HepG2 (cell line): ENCODE measurements around the gene SLC6A9. TPM values are rescaled to one million over a fixed set of nuclear protein-coding genes. Genes with fewer than 3 reads are reported as not detected.

Experiments
- FOXJ3 ChIP-seq: sonication (generic); formaldehyde crosslinking; IDR thresholded peaks from 2 replicates; pipeline ENCODE4 v1.4.0; 2020; ENCODE audit warnings: missing genetic modification reagents, mild to moderate bottlenecking, borderline replicate concordance
- FOXK1 ChIP-seq: sonication (generic); formaldehyde crosslinking; IDR thresholded peaks from 2 replicates; pipeline ENCODE4 v1.4.0; 2020; ENCODE audit warnings: low read depth, missing genetic modification reagents, borderline replicate concordance
- GTF2F1 ChIP-seq: fragments of 150-350 bp; IDR thresholded peaks from 2 replicates; pipeline ENCODE4 v1.6.1; 2014; ENCODE audit warnings: low read length
- MATR3 ChIP-seq: sonication (generic); formaldehyde crosslinking; IDR thresholded peaks from 2 replicates; pipeline ENCODE4 v1.4.0; 2020; ENCODE audit warnings: missing genetic modification reagents
- MYC ChIP-seq: sonication (generic); formaldehyde crosslinking; IDR thresholded peaks from 2 replicates; pipeline ENCODE4 v1.9.0; 2021; ENCODE audit warnings: missing genetic modification reagents, borderline replicate concordance
- PATZ1 ChIP-seq: sonication (generic); formaldehyde crosslinking; IDR thresholded peaks from 2 replicates; pipeline ENCODE4 v1.4.0; 2020; ENCODE audit warnings: missing genetic modification reagents
- SAFB2 ChIP-seq: sonication (generic); formaldehyde crosslinking; IDR thresholded peaks from 2 replicates; pipeline ENCODE4 v1.5.1; 2020; ENCODE audit warnings: missing genetic modification reagents, low read depth, mild to moderate bottlenecking, borderline replicate concordance
- SMAD3 ChIP-seq: sonication (generic); formaldehyde crosslinking; IDR thresholded peaks from 2 replicates; pipeline ENCODE4 v1.4.0; 2020; ENCODE audit warnings: missing genetic modification reagents
- SMARCE1 ChIP-seq: fragments of 450-650 bp; IDR thresholded peaks from 2 replicates; pipeline ENCODE4 v1.6.1; 2017; ENCODE audit warnings: borderline replicate concordance
- SMYD3 ChIP-seq: sonication (generic); formaldehyde crosslinking; IDR thresholded peaks from 2 replicates; pipeline ENCODE4 v1.8.1; 2023; ENCODE audit warnings: mild to moderate bottlenecking, missing genetic modification reagents
- TBL1XR1 ChIP-seq: fragments of 150-350 bp; IDR thresholded peaks from 2 replicates; pipeline ENCODE4 v1.6.1; 2014; ENCODE audit warnings: borderline replicate concordance, low read length; ENCODE audit not compliant: partially characterized antibody
- U2AF1 ChIP-seq: fragments of 200-400 bp; formaldehyde crosslinking; optimal IDR thresholded peaks from 2 replicates; pipeline ENCODE3; 2017; ENCODE audit warnings: mild to moderate bottlenecking, low read depth, low read length
- XBP1 ChIP-seq: sonication (generic); formaldehyde crosslinking; IDR thresholded peaks from 2 replicates; pipeline ENCODE4 v1.5.0; 2020; ENCODE audit warnings: missing genetic modification reagents
- ZNF160 ChIP-seq: sonication (generic); formaldehyde crosslinking; IDR thresholded peaks from 2 replicates; pipeline ENCODE4 v1.8.0; 2022; ENCODE audit warnings: mild to moderate bottlenecking, inconsistent platforms, missing genetic modification reagents
- ZNF224 ChIP-seq: sonication (generic); formaldehyde crosslinking; IDR thresholded peaks from 2 replicates; pipeline ENCODE4 v1.5.0; 2020; ENCODE audit warnings: mild to moderate bottlenecking, missing genetic modification reagents
- ZNF225 ChIP-seq: sonication (generic); formaldehyde crosslinking; IDR thresholded peaks from 2 replicates; pipeline ENCODE4 v1.4.0; 2020; ENCODE audit warnings: mild to moderate bottlenecking, missing genetic modification reagents
- ZNF326 ChIP-seq: sonication (generic); formaldehyde crosslinking; IDR thresholded peaks from 2 replicates; pipeline ENCODE4 v1.4.0; 2020; ENCODE audit warnings: missing genetic modification reagents, borderline replicate concordance
- ZNF446 ChIP-seq: sonication (generic); formaldehyde crosslinking; IDR thresholded peaks from 2 replicates; pipeline ENCODE4 v1.5.0; 2020; ENCODE audit warnings: mild to moderate bottlenecking, missing genetic modification reagents
- ZNF543 ChIP-seq: sonication (generic); formaldehyde crosslinking; IDR thresholded peaks from 2 replicates; pipeline ENCODE4 v1.4.0; 2020; ENCODE audit warnings: mild to moderate bottlenecking, missing genetic modification reagents
- ZNF552 ChIP-seq: sonication (generic); formaldehyde crosslinking; IDR thresholded peaks from 2 replicates; pipeline ENCODE4 v1.9.0; 2022; ENCODE audit warnings: missing genetic modification reagents, mild to moderate bottlenecking, borderline replicate concordance
- ZNF589 ChIP-seq: sonication (generic); formaldehyde crosslinking; conservative IDR thresholded peaks from 2 replicates; pipeline ENCODE4 v1.8.0; 2022; ENCODE audit warnings: mild to moderate bottlenecking, moderate library complexity, missing genetic modification reagents
- ZNF674 ChIP-seq: sonication (generic); formaldehyde crosslinking; IDR thresholded peaks from 2 replicates; pipeline ENCODE4 v1.5.0; 2020; ENCODE audit warnings: low read depth, mild to moderate bottlenecking, missing genetic modification reagents
- ZNF777 ChIP-seq: sonication (generic); formaldehyde crosslinking; IDR thresholded peaks from 2 replicates; pipeline ENCODE4 v1.4.0; 2020; ENCODE audit warnings: missing genetic modification reagents
- polyA plus RNA-seq, 8 experiments: library from polyadenylated mRNA; depleted of rRNA in 3 of 8; stranded (reverse) in 7 of 8; unstranded in 1 of 8; fragments of >200 nt; fragmentation: Illumina TruSeq in 4 of 8; extraction: Trizol in 4 of 8; gene quantifications; 2 replicates each; pipeline versions ENCODE4 v1.2.1 to v1.2.3, GENCODE V29; 2011 to 2016; ENCODE audit warnings: low read depth in 4 of 8, missing spikeins in 1 of 8, mixed read lengths in 1 of 8; ENCODE audit not compliant: insufficient read depth in 1 of 8
- total RNA-seq, 5 experiments: library from RNA; depleted of rRNA; stranded (reverse); fragments of >200 nt; fragmentation: Illumina TruSeq; extraction: Trizol; gene quantifications; 2 replicates each; pipeline ENCODE4 v1.2.3, GENCODE V29; 2016; ENCODE audit warnings: low read depth in 1 of 5
- TF ChIP-seq, protein P1 (sequence below): sonication (generic); formaldehyde crosslinking; IDR thresholded peaks from 2 replicates; pipeline ENCODE4 v1.5.0; 2020; ENCODE audit warnings: mild to moderate bottlenecking, missing genetic modification reagents, borderline replicate concordance

The SLC6A9 gene
- total and polyA plus RNA-seq, 2 of the 13 experiments (the other 11 are each of a cell fraction or from before 2014, with no cell fraction given) = 8.5 to 9.9 TPM

- TF ChIP-seq ZNF446 (CRISPR knock-in tag) = no peak
- TF ChIP-seq SAFB2 (CRISPR knock-in tag) = no peak; the same call in 1 of the 2 replicates
- TF ChIP-seq MYC (CRISPR knock-in tag) = peak; percentile 85; the same call in 1 of the 2 replicates
- peak; percentile 82 for TF ChIP-seq U2AF1
- peak; percentile 55; the same call in 1 of the 2 replicates for TF ChIP-seq FOXK1 (CRISPR knock-in tag)
- no peak for TF ChIP-seq SMARCE1
- no peak for TF ChIP-seq XBP1 (CRISPR knock-in tag)
- peak; percentile 79; the same call in 1 of the 2 replicates for TF ChIP-seq ZNF589 (CRISPR knock-in tag)
- peak; percentile 26 for TF ChIP-seq TBL1XR1
- 0 out of 2 replicates have a peak, but pooled peaks have one; percentile 57 for TF ChIP-seq ZNF224
- no peak for TF ChIP-seq SMYD3 (CRISPR knock-in tag)
- peak; percentile 21; the same call in 1 of the 2 replicates for TF ChIP-seq ZNF543
- 0 out of 2 replicates have a peak, but pooled peaks have one; percentile 32 for TF ChIP-seq ZNF777 (CRISPR knock-in tag)
- TF ChIP-seq MATR3 = no peak
- TF ChIP-seq, protein P1, sequence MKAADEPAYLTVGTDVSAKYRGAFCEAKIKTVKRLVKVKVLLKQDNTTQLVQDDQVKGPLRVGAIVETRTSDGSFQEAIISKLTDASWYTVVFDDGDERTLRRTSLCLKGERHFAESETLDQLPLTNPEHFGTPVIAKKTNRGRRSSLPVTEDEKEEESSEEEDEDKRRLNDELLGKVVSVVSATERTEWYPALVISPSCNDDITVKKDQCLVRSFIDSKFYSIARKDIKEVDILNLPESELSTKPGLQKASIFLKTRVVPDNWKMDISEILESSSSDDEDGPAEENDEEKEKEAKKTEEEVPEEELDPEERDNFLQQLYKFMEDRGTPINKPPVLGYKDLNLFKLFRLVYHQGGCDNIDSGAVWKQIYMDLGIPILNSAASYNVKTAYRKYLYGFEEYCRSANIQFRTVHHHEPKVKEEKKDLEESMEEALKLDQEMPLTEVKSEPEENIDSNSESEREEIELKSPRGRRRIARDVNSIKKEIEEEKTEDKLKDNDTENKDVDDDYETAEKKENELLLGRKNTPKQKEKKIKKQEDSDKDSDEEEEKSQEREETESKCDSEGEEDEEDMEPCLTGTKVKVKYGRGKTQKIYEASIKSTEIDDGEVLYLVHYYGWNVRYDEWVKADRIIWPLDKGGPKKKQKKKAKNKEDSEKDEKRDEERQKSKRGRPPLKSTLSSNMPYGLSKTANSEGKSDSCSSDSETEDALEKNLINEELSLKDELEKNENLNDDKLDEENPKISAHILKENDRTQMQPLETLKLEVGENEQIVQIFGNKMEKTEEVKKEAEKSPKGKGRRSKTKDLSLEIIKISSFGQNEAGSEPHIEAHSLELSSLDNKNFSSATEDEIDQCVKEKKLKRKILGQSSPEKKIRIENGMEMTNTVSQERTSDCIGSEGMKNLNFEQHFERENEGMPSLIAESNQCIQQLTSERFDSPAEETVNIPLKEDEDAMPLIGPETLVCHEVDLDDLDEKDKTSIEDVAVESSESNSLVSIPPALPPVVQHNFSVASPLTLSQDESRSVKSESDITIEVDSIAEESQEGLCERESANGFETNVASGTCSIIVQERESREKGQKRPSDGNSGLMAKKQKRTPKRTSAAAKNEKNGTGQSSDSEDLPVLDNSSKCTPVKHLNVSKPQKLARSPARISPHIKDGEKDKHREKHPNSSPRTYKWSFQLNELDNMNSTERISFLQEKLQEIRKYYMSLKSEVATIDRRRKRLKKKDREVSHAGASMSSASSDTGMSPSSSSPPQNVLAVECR (CRISPR knock-in tag) = peak; percentile 95
- no peak; the same call in 1 of the 2 replicates for TF ChIP-seq ZNF160 (CRISPR knock-in tag)
- TF ChIP-seq SMAD3 (CRISPR knock-in tag) = no peak
- peak; percentile 82; the same call in 1 of the 2 replicates for TF ChIP-seq GTF2F1
- peak; percentile 81; the same call in 1 of the 2 replicates for TF ChIP-seq ZNF225
- no peak for TF ChIP-seq ZNF552 (CRISPR knock-in tag)
- peak; percentile 60 for TF ChIP-seq PATZ1 (CRISPR knock-in tag)
- TF ChIP-seq FOXJ3 (CRISPR knock-in tag) = no peak
- TF ChIP-seq ZNF674 (CRISPR knock-in tag) = no peak; the same call in 1 of the 2 replicates
- TF ChIP-seq ZNF326 = no peak
These were observed 56.6 kb downstream of the SLC6A9 start, which contains the start of gene ATP6V0B (continued) for GRCh38 chr1:43974443-43975248.
